Muscle layer of colon (tissue), 2 donors: ENCODE measurements around the gene CACNA1C.
A peak's percentile ranks its signal among the peaks of the same experiment; 100 is the strongest.

Experiments
- H3K27ac ChIP-seq: one replicate; pipeline ENCODE4 v1.7.0; 2013; ENCODE audit warnings: low read depth, mild to moderate bottlenecking, low read length, moderate library complexity
- H3K27me3 ChIP-seq, 2 donors: one replicate each; pipeline ENCODE4 v1.7.0; 2013; ENCODE audit warnings: low read length in 2 of 2, mild to moderate bottlenecking in 2 of 2; ENCODE audit not compliant: insufficient read depth in 2 of 2, control insufficient read depth in 1 of 2
- H3K36me3 ChIP-seq: one replicate; pipeline ENCODE4 v1.7.0; 2013; ENCODE audit warnings: mild to moderate bottlenecking, low read length; ENCODE audit not compliant: insufficient read depth
- H3K4me1 ChIP-seq: one replicate; pipeline ENCODE4 v1.7.0; 2013; ENCODE audit warnings: mild to moderate bottlenecking, low read length; ENCODE audit not compliant: insufficient read depth
- H3K4me3 ChIP-seq, 2 donors: one replicate each; pipeline ENCODE4 v1.7.0; 2013; ENCODE audit warnings: low read length in 2 of 2, low read depth in 1 of 2, mild to moderate bottlenecking in 1 of 2, moderate library complexity in 1 of 2
- H3K9ac ChIP-seq: one replicate; pipeline ENCODE4 v1.7.0; 2013; ENCODE audit warnings: low read length
- H3K9me3 ChIP-seq: one replicate; pipeline ENCODE4 v1.7.0; 2013; ENCODE audit warnings: mild to moderate bottlenecking, low read length
- donor health status: abdominal sarcoma.
- donor health status: Adenocarcinoma of cecum.

The CACNA1C gene

DNA sequence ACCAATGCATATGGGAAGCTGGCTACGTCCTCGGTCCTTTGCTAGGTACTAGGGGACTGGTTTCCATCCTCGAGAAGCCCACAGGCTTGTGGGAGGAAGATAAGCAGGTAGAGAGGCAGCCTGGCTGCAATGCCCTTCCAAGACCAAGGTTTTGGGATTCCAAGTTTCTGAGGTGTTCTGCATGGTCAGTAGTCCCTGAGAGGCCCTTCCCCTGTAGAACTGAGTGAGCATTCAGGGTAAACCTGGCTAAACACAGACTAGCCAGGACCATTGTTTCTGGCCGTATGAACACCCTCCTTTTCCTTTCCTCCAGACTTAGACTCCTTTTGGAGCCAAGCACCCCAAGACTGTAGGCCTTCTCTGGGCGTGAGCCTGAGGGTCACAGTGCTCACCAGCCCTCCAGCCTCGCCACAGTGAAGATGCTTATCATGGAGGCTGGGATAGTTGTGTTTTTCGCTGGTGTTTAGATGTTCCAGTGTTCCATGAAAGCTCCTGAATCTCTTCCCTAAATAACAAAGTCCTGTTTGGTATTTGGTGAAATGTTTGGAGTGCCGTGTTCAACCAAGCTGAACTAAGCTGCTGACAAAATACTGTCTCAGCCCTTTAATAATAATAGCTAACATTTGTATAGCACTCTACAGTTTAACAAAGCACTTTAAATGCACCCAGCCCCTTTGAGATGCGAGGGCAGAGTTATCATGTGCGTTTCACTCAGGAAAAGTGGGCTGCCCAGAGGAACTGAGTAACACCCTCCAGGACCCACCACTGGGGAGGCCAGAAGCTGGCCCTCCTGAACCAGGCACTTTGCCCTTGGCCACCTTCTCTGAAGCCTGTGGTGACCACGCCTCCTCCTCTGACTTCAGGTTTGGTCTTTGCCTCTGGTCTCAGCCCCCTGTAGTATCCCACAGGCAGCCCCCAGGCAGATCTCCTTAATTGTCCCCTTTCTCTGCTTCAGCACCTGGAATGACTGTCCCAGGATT is 284.5 kb downstream of the CACNA1C start:
- no peaks in the 10 kb centered on the region for H3K9me3 ChIP-seq
- no peak overlapping the region for H3K4me3 ChIP-seq

DNA sequence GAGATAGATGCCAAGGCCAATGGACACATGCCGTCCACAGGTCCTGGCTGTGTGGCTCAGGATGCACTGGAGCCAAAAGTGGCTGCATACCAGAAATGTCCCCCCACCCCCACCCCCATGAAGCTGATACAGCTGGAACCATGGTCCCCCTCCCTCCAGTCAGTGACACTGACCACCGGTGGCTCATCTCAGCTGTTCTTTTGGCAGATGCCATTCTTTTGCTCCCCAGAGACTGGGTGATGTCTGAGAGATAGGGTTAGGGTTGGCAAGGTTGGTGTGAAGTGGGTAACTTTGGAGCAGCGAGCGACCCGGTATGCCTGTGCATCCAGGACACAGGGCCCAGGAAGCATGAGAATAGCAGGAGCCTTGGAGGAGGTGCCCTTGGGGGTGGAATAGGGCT is 285.6 kb downstream of the CACNA1C start:
- peaks cover 73% of the 10 kb centered on the region for H3K4me1 ChIP-seq
- no peaks in the 10 kb centered on the region for H3K27me3 ChIP-seq
- no peaks in the 10 kb centered on the region for H3K9me3 ChIP-seq
- no peak overlapping the region for H3K9ac ChIP-seq
- H3K36me3 ChIP-seq, result no peaks in the 10 kb centered on the region
- no peak overlapping the region for H3K4me3 ChIP-seq
- H3K27ac ChIP-seq, result peak overlapping the region; percentile 8

More for the DNA sequence above, 284.5 kb downstream of the CACNA1C start:
- no peaks in the 10 kb centered on the region for H3K27me3 ChIP-seq
- H3K27ac ChIP-seq, result peak overlapping the region; percentile 1
- no peak overlapping the region for H3K9ac ChIP-seq
- H3K36me3 ChIP-seq, result no peaks in the 10 kb centered on the region
- peaks cover 70% of the 10 kb centered on the region for H3K4me1 ChIP-seq

- Histone ChIP-seq H3K9ac (no peak overlapping the region), H3K27me3 (no peaks in the 10 kb centered on the region), H3K27ac (peak overlapping the region; percentile 8), H3K4me3 (no peak overlapping the region), H3K9me3 (no peaks in the 10 kb centered on the region), H3K4me1 (peaks cover 75% of the 10 kb centered on the region), H3K36me3 (no peaks in the 10 kb centered on the region)
Measured at GRCh38 chr12:2338991-2339431, 286.2 kb downstream of the CACNA1C start.

DNA sequence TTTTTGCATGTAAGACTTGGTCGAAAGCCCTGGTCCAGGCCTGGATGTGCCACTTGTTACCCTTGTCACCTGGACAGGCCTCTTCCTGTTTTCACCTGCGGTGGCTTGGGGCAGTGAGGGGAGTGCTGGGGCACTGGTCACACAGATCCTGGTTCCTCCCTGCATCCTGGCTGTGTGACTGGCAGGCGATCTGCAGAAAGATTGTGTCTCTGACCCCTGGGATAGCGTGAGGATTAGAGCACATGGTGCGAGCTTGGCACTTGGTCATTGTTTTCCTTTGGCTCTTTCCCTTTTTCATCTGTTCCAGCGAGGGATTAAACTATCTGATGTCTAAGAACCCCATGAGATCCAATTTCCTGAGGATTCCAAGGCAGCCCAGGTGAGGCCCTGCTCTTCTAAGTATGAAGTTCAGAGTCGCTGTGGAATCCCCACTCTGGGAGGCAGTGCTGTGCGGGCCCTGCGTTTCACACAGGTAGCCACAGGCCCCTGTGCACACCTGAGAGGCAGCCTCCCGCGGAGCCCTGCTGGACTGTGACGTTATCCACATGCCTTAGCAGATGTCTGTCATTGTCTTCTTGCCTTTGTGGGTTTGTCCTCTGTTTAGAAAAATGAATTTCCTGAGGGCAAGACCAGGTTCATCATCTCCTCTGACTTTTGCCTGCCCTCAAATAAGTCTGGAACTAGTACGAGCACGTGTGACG is 288.4 kb downstream of the CACNA1C start:
- H3K36me3 ChIP-seq, result no peaks in the 10 kb centered on the region
- no peaks in the 10 kb centered on the region for H3K27me3 ChIP-seq
- H3K4me3 ChIP-seq, result no peak overlapping the region
- H3K4me1 ChIP-seq, result peaks cover 81% of the 10 kb centered on the region
- H3K9ac ChIP-seq, result no peak overlapping the region
- H3K9me3 ChIP-seq, result no peaks in the 10 kb centered on the region
- H3K27ac ChIP-seq, result peak overlapping the region; percentile 68

DNA sequence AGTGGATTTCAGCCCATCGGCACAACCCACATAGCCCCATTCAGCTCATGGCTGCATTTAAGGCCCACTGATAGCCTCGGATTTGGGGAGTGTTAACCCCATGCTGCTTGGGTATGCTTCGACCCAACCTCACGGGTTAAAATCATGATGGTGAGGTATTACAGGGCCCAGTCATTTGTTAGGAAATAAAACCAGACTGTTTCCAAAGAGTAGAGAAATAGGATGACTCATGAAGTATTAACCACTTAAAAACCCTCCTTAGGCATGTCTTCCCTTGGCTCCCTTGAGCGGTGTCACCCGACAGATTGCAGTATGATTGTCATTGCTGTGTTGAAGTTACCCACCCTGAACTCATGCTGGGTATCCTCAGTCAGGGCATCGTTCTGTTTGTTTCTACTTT is 289.1 kb downstream of the CACNA1C start:
- Histone ChIP-seq H3K27ac (peak overlapping the region; percentile 68), H3K4me3 (no peak overlapping the region), H3K4me1 (peaks cover 81% of the 10 kb centered on the region), H3K9ac (no peak overlapping the region), H3K27me3 (no peaks in the 10 kb centered on the region), H3K9me3 (no peaks in the 10 kb centered on the region), H3K36me3 (no peaks in the 10 kb centered on the region)

- Histone ChIP-seq H3K27ac (peak overlapping the region; percentile 71), H3K4me1 (peaks cover 83% of the 10 kb centered on the region), H3K9me3 (no peaks in the 10 kb centered on the region), H3K9ac (no peak overlapping the region), H3K36me3 (no peaks in the 10 kb centered on the region), H3K27me3 (no peaks in the 10 kb centered on the region), H3K4me3 (no peak overlapping the region)
Measured at GRCh38 chr12:2343681-2344080, 290.9 kb downstream of the CACNA1C start.

- H3K27me3 ChIP-seq, result no peaks in the 10 kb centered on the region
- H3K9ac ChIP-seq, result no peak overlapping the region
- no peak overlapping the region for H3K4me3 ChIP-seq
- peaks cover 87% of the 10 kb centered on the region for H3K4me1 ChIP-seq
- no peaks in the 10 kb centered on the region for H3K9me3 ChIP-seq
- H3K36me3 ChIP-seq, result no peaks in the 10 kb centered on the region
- H3K27ac ChIP-seq, result peak overlapping the region; percentile 71
Measured at GRCh38 chr12:2344476-2344875, 291.7 kb downstream of the CACNA1C start.

DNA sequence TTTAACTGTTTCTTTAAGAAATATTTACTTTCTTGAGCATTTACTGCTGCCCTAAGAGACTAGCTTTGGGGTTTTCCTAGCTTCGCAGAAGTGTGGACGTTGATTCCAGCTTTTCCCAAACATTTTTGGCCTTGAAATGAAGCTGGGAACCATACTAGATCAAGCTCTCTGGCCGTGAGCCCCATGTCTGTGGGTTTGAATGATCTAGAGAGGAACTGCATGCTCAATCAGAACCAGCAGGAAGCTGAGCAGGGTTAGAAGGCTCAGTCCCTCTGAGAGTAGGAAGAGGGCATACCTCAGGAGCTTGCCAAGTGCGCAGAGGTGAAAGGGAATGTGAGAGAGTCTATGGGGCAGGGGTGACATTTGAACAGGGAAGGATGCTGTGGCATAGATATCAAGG is 292.1 kb downstream of the CACNA1C start:
- H3K36me3 ChIP-seq, result no peaks in the 10 kb centered on the region
- H3K9ac ChIP-seq, result no peak overlapping the region
- H3K27ac ChIP-seq, result peak overlapping the region; percentile 71
- peaks cover 89% of the 10 kb centered on the region for H3K4me1 ChIP-seq
- H3K27me3 ChIP-seq, result no peaks in the 10 kb centered on the region
- H3K4me3 ChIP-seq, result no peak overlapping the region
- no peaks in the 10 kb centered on the region for H3K9me3 ChIP-seq

GRCh38 chr12:2345902-2346301 is 293.1 kb downstream of the CACNA1C start:
- Histone ChIP-seq H3K27ac (peak overlapping the region; percentile 71), H3K9ac (no peak overlapping the region), H3K27me3 (no peaks in the 10 kb centered on the region), H3K9me3 (no peaks in the 10 kb centered on the region), H3K4me3 (no peak overlapping the region), H3K4me1 (peaks cover 97% of the 10 kb centered on the region), H3K36me3 (no peaks in the 10 kb centered on the region)

- no peaks in the 10 kb centered on the region for H3K9me3 ChIP-seq
- no peak overlapping the region for H3K4me3 ChIP-seq
- H3K36me3 ChIP-seq, result no peaks in the 10 kb centered on the region
- peaks cover 97% of the 10 kb centered on the region for H3K4me1 ChIP-seq
- no peaks in the 10 kb centered on the region for H3K27me3 ChIP-seq
- H3K27ac ChIP-seq, result peak overlapping the region; percentile 71
- H3K9ac ChIP-seq, result no peak overlapping the region
Measured at GRCh38 chr12:2346416-2346815, 293.6 kb downstream of the CACNA1C start.

- H3K4me1 ChIP-seq, result peaks cover 88% of the 10 kb centered on the region
- no peaks in the 10 kb centered on the region for H3K36me3 ChIP-seq
- no peak overlapping the region for H3K4me3 ChIP-seq
- H3K9me3 ChIP-seq, result no peaks in the 10 kb centered on the region
- peak overlapping the region; percentile 71 for H3K27ac ChIP-seq
- no peak overlapping the region for H3K9ac ChIP-seq
- no peaks in the 10 kb centered on the region for H3K27me3 ChIP-seq
Measured at GRCh38 chr12:2347137-2347843, 294.5 kb downstream of the CACNA1C start.
